HG03060 (cell line): ENCODE data around the gene ERC2.
A peak's percentile ranks its signal among the peaks of the same experiment; 100 is the strongest.

Experiments used
- ATAC-seq: cut with Tn5 transposase; IDR thresholded peaks from one replicate; pipeline ENCODE4 v1.9.1; 2021; ENCODE audit warnings: low read depth, moderate number of reproducible peaks; ENCODE audit not compliant: unreplicated experiment

Gene ERC2

DNA sequence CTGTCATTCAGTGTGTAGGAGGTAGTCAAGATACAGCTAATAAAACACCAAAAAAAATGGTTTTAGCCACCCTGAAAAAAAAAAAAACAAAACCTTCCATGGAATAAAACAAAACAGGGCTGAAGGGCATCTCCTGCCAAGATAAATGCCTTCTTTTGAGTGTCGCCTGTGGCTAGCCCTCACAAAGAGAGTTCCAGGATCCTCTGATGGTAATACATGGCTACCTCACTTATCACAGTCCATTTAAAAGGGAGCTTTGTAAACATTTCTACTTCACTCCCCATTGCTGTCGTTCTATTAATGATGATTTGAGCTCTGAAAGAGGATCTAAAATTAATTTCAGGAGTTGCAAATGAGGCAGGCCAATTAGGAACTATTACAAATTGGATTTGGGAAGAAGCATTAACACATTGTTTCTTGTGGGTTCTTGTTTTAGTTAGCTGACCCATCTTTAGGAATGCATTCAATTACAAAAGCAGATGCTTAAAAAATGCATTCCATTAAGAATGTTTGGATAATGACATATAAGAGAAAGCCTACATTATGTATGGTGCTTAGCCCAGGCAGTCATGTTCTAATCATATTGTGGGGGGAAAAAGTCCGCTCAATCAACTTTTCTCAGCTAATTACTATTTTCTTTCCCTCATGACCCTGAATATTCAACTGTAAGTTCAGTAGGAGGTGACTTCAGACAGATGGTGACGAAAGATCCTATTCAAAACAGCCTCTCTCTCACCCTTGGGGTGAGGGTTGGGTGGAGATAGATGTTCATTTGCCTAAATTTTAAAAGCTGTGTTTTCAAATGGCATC is 726.0 kb downstream of the ERC2 start:
- no peak for ATAC-seq

DNA sequence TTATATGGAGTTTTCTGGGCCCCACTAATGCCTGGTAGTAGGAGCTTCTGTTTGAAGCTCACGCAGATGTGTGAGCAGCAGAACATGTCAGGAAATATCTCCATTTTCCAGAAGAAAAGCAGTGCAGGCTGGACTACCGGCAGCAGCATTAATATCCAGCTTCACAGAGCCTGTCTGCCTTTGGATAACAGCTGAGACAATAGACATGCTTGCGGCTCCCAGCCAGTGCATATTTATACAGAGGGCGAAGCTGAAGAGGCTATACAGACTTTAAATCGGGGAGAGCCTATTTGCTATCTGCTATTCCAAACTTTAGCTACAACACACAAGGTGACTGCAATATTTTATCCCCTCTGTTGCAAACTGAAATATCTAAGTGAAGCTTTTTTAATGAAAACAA is 731.1 kb downstream of the ERC2 start:
- ATAC-seq = no peak

DNA sequence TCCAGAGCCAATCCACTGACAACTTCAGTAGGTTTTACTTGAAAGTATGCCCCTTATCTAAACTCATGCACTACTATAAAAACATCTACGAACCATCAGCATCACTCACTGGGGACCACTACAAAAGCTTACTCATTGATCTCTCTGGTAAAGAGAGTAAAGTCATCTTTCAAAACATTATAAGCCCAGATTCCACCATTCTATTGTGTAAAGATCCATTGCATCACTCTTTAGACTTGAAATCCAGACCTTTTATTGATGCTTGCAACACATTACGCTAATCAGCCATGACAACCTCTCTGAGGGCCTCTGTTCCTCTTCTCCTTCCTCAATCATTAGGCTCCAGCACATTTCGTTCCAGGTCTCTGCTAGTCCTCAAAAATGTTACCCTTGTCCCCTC is 732.3 kb downstream of the ERC2 start:
- no peak for ATAC-seq

DNA sequence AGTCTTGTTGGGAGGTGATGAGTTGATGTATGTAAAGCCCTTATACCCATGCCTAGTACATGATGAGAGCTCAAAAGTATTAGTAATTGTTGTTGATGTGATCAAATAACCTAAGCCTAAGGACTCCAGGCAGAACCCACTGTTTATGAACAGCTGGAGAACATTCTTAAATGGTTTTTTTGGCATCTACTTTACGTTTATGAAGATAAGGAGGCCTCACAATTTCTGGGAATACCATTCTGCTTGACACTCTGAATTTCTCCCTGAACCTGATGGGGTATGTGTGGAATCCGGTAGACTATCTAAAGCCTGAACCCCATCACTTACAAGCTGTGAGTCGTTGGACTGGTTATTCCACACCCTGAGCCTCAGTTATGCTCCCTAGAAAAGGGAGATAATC is 736.5 kb downstream of the ERC2 start:
- no peak for ATAC-seq

DNA sequence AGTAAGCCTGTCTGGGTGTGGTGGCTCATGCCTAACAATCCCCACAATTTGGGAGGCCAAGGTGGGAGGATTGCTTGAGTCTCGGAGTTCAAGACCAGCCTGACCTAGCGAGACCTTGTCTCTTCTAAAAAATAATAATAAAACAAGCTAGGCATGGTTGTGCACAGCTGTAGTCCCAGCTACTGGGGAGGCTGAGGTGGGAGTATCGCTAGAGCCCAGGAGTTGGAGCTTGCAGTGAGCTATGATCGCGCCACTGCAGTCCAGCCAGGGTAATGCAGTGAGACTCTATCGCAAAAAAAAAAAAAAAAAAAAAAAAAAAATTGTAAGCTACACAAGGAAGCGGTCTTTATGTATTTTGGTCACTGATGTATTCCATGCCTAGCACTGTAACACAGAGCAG is 738.7 kb downstream of the ERC2 start:
- no peak for ATAC-seq

DNA sequence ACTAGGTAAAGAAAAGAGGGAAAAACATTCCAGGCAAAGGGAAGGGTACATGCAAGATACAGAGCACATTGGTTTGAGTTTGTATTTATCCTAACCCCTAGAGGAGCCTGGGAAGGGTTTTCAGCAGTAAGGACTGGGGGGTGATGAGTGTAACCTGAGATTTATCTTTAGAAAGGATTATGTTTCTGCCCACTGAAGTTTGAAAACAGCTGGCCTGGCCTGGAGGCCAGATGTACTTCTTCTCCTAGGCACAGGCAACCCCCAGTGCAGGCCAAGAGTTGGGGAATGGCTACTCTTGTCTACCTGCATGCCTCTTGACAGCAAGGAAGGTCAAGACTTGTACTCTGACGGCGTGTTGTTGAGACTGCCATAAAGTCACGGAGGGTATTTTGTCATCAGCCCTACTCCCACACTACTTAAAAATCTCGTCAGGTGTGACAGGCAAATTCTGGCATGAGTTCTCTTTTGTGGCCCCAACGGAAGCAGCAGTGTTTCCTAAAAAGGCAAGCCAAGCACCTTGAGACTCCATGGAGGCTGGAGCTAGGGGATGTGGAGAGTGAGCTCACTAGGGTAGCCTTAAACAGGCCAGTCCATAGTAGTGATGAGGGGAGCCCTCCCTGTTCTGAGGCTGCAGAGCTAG is 739.7 kb downstream of the ERC2 start:
- ATAC-seq = no peak

DNA sequence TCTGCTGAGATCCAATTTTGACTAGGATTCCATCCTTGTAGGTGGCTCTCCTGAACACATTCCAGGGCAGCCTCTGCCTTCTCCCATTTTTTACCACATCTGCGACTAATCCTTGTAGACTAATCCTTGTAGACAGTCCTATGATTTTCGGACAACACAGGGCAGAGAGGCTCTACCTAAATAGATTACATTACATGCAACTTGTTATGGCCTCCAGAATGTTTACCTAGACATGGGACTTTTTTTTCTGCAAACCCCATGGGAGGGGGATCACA is 741.8 kb downstream of the ERC2 start:
- no peak for ATAC-seq

DNA sequence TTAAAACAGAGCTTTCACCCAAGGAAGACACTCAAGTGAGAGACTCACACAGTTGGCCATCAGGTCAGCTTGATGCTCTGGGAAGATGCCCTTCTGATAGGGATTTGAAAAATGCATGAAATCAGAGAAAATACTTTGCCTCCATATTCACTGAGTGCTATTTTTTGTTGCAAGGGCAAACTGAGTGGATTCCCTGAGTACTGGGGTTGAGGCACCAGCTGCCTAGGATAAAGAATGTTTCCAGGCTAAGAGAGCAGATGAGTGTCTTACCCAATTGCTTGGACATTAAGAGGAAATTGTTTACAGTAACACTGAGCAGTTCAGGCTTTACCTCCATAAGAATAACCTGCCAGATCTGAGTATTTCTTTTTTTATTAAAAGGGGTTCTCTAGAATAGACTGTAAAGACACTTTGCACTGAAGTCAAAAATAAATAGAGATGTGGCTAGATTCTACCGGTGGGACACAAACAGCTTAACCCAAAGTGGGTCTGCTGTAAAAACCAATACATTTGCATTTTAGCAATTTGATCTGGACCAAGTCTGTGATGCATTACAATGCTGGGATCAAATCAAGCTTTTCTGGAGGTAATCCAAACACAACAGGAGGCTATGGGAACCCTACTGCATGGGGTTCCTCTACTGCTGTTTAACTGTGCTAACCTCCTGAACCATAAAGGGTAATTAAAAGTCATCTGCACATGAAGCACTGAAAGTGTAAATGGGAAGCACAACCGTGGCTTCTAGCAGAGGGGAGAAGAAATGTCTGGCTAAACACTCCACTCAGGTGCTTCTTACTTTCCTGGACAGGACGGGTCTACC is 742.4 kb downstream of the ERC2 start:
- no peak for ATAC-seq

DNA sequence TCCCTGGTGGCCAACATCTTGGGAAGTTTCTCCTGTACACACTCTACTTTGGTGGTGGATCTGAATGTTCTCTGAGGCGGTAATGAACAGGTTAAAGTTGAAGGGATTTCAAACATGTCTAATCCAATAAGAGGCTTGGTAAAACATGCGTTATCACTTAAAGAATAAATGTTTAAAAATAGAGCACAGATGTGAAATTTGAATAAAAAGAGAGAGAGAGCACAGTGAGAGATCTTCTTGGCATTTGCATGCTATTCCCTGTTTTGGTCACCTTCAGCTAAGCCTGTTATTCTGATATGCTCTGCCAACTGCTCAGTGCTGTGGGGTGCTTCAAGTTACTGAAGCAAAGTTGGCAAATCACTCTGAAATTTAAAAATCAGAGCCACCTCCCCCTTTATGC is 743.4 kb downstream of the ERC2 start:
- peak; percentile 56 for ATAC-seq

DNA sequence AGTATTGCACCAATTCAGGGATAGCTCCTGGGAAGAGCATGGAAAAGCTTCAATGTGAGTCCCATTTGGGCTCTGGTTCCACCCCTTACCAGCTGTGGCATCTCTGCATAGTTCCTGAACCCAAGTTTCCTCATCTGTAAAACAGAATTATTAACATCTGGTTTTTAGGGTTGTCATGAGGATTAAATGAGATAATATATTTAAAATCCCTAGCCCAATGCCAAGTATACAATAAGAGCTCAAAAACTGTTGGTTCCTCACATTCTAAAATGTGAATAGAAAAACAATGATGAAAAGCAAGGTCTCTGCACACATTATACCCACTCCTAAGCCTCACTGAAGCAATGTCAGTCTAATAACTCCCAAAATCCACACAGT is 743.9 kb downstream of the ERC2 start:
- no peak for ATAC-seq

DNA sequence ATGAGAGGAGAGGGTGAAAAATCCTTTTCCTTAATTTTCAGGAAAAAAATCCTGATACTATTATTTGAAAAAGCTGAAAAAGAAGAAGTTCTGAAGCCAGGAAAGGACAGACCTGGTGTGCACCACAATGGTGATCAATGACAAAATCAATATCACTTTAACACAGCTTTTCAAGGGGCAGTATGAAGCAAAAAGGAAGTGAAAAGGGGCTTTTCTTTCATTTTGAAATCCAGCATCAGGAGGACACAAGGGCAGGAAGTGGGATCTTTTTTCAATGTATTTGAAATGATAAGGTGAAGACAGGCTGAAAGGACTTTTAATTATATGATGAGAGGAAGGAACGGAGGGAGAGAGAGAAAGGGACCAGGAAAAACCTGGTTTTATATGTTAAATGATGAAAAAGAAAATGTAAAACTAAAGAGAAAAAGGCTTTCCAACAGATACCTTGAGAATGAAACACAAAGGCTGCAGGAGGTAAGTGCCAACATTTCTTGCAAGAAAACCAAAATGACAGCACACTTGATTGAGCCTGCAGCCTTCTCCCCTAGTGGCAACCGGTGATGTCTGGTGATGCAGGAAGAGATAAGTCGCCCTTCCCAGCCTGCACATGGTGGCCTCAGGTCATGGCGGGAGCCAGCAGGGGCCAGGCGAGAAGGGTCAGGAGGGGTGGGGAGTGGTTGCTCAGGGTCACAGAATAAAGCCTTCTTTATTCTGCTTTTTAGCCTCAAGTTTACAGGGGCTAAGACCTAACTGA is 744.4 kb downstream of the ERC2 start:
- ATAC-seq = no peak

DNA sequence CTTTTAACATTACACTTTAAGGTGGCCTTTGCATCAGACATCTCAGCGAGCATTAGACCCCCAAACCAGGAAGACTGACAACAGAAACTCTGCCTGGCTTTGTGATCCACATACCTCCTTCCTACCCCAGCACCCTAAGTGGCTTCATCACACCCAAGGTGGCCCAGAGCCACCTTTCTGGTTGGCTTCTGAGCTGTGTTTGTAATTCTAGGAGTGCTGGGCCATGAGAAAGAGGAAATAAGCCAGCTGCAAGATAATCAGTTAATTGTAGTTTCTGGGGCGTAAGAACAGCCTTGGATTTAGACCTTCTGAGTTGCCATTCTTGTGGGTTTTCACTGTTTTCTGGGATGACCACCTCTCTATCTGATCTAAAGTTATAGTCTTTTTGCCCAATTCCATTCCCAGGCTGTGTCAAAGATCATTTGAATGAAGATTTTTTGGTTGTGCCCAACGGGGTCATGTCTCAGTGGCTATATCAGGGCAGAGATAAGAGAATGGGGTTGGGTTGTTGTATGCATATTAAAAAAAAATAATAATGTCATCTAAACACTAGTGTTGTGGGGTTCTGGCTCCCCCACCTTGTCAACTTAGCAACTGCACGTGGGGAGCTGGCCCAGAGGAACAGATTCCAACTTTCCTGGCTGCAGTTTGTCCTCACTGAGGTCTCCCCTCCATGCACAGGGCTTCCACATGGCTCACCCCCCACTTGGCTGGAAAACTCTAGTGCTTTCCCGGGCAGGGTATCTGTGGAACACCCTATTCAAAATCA is 746.4 kb downstream of the ERC2 start:
- ATAC-seq = no peak

DNA sequence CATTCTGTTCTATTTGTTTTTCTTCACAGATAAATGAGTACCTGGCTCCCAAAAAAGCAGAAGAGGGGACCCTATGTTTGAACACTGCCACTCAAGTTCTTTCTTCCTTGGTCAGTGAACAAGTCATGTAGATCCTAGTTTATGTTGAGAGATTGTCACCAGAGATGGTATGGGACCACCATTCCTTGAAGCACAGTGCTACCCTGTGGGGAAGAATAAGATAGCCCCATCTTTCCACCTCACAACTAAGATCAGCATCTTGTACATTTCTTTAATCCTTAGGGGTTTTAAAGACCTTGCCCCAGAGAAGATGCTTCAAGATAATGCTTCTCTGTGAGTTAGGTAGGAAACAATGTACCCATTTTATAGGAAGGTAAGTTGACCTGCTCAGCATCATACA is 747.7 kb downstream of the ERC2 start:
- no peak for ATAC-seq

DNA sequence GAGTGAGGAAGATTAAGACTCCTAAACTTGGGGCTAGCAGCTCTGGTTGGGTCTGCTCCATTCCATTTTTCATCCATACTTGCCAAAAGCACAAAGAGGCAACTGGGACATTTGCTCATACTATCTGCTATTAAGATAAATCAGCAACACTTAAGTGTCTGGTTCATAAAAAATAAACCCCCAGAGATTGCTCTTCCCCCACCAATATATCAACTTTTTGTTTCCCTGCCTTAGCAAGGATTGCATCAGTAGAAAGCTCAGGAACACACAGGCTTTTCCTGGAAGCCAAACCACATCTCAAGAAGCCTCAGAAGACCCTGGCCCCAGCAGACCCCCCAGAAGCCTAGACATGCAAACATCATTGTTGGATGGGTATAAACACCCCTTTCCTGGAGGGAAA is 748.8 kb downstream of the ERC2 start:
- no peak for ATAC-seq

DNA sequence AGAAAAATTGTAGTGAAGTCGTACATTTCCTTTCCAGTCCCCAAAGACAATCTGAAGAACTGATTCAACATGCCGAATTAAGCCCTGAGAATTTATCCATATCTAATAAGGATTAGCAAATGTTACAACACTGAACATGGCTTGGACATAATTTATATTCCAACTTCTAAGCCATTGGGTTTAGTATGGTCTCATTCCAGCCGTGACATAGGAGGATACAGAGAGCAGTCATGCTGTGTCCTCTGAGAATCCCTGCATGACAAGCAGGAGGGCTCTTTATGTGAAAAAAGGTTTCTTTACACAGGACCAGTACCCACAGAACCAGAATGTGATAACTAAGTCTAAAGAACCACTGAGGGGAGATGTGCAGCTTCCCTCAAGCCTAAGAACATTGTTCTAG is 749.3 kb downstream of the ERC2 start:
- no peak for ATAC-seq

DNA sequence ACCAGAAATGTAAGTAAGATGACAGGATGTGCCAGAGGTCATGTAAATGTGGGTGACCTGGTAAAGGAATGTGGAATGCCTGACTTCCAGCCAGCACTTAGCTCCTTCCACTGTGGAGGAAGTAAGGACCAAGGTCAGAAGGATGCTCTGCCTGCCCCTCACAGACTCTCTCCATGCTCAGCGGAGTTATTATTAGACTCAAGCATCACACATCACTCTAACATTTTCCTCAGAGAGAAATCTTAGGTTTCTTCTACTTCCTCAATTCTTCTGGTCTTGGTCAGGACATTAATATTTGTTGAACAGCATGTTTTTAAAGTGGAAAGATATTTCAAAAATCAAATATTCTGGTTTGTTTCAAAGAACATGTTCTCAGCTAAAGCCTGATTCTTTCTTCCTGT is 749.7 kb downstream of the ERC2 start:
- no peak for ATAC-seq

DNA sequence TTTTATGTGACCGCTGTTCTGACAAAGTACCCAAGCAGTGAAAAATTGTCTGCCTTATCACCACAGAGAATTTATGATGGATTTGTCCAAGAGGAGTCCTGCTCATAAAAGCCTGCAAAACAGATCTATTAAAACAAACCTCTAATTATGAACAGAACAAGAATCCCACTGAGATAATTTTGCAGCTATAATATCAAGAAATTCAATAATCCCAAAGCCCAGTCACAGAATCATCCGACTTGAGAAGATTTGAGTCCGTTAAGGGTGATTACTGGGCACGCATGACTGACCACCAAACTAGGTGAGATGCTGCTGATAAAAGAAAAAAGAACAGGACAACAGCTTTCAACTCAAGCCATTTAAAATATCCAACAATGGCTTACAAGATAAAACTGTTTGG is 750.2 kb downstream of the ERC2 start:
- no peak for ATAC-seq

DNA sequence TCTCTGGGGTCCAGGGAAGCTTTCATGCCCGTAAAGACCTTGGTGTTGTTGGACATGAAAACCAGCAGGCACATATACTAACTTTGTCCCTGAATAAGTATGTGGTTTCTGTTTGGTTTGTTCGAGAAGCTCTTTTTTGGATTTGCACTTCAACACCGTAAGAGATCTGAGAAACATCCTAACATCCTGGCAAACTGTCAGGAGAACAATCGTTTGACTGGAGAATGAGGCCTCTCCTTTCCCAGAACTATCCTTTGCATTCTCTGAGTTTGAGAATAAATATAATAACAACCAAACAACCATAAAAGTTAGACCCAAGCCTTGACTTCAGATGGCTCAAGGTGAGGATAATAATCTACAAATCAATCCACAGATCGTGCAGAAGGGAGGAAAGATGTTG is 750.8 kb downstream of the ERC2 start:
- no peak for ATAC-seq

DNA sequence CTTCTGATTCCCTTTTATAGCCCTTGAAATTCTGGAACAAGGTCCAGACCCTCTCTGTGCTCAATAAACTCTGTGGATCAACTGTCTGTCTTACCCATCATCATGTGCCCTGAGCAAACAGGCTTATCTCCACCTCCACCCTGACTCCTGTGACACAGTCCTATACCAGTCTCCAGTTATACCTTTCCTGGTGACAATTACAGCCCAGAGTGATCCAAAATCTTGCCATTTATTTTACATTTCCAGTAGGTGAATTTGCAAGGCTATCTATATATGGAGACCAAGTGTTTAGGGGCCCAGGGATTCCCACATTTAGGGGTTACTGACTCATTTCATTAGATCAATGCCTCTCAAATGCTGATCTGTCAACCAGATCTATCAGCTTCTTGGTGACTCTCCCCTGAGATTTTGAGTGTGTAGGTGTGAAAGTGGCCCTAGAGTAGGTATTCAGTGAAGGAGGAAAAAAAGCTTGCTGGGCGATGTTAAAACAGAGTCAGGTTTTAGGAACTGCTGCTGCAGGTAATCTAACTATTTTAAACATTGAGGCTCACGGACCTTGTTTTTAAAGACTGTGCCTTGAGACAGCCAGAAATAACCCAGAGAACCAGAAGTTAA is 751.5 kb downstream of the ERC2 start:
- no peak for ATAC-seq

DNA sequence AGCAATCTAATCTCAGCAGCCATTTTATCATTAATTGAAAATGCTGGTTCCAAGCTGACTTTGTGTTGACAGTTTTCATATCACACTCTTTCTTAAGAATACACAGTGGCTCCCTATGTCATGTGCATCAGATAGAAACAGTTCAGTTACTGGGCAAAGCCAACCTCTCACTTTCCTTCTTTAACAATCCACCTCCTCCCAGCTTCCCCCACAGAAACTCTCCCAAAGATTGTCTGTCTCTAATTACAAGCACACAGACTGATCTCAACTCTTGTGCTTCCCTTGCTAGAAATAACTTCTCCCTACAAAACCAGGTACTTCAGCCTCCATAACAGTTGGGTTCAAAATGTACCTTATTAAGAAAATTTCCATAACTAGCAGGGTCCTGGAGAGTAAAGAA is 752.2 kb downstream of the ERC2 start:
- ATAC-seq = no peak
